DMS53 treated with DMSO at 0.1 percent for 48 hours (cell line): ENCODE data around the gene PRR7.

ENCODE experiments used
- DNase-seq: peaks from one replicate; lab custom pipeline; 2025; ENCODE audit not compliant: unreplicated experiment; lab: John Stamatoyannopoulos, UW

Gene PRR7

DNA sequence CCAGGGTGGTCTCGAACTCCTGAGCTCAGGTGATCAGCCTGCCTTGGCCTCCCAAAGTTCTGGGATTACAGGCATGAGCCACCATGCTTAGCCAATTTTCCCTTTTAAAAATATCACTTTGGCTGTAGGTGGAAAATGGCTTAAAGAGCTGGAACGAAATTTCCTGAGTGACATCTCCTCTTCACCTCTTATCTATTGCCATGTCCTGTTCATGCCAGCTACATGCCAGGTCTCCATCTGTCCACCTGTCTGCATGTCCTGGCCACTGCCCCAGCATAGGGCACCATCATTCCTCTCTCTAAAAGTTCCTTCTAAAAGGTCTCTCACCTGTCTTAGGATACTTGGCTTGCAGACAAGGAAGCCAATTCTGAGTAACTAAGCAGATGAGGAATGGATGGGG, 22.9 kb upstream of the PRR7 start:
- DNase-seq = no peak

DNA sequence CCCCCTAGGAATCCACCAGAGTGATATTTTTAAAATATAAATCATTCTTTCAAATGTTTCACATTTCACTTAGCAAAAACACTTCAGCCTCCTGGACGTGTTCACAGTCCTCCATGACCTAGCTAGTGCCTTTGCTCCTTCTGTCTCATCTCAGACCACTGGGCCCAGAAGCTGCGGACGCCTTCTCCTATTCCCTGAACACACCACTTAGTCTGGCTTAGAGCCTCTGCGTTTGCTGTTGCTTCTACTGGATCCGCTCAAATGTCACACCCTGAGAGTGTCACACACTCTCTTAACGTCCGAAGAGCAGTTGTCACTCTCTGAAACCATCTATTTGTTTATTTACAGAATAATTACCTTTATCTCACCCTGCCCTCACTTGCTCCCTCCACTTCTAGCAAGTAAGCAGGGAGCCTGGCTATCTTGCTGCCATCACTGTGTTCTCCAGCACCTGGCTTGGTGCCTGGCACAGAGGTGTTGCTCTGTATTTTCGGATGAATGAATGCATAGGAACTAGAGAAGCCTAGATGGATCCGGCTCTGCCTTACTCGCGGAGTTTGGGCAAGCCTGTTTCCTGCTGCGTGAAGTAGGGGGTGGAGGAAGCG, 21.3 kb upstream of the PRR7 start:
- peak; percentile 58 for DNase-seq

DNA sequence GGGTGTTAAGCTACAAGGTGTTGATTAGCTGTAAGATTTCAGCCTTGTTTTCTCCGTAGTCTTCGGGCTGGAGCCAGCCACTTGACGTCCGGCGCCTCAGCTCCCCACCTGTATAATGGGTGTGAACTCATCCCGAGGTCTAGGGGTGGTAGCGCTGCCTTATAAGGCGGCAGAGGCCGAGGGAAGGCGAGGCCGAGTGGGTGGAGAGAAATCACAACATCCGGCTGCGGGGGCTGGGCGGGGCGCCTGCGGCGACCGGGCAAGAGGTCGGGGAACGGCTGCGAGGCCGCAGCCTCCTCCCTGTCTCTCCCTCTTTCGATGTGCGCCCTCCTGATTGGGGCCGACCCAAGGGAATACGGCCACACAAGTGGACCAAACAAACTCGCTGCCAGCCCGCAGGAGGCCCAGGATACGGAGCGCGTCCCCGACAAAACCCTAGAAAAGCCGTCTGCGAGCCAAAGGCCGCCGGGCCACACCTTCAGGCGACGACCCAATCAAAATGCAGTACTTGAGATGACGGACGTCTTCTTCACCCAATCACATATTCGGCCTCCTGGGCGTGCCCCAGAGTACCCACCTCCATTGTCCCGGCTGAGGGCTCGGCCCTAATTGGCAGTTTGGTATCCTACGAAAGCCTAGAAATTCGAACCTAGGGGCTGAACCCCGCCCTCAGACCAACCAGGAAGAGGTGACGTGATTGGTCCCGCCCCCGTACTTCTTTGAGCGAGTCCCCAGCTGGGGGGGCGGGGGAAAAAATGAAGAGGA, 20.6 kb upstream of the PRR7 start:
- DNase-seq = peak; percentile 99

DNA sequence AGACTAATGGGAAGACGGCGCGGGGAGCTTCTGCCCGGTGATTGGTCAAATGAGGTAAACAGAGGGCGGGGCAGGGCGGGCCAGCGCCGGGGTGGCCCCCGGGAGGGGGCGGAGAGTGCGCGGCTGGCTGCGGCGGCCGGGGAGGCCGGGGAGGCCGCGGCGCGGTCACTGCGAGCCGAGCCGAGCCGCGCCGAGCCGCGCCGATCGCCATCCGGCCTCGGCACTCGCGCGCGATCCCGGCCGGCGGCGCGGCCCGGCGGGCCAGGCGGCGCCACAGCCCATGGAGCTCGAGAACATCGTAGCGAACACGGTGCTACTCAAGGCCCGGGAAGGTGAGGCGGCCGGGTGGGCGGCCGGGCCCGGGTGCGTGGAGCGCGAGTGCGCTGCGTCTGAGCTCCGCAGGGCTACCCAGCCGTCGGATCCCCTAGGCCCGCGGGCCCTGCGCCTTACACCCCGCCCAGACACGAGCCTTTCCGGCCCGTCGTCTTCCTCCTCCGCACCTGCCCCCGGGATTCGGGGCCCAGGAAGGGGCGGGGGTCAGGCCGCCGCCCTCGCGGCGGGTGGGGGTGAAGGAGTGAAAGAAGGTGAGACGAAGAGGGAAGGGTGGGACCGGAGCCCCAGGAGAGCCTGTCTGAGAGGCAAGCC, 19.9 kb upstream of the PRR7 start, which contains the start of gene GRK6:
Gene GRK6 (plus strand): TSS at position 111 of the 645 bp plus-strand sequence. CDS start 170 bp downstream, at position 281.
- no peak for DNase-seq

DNA sequence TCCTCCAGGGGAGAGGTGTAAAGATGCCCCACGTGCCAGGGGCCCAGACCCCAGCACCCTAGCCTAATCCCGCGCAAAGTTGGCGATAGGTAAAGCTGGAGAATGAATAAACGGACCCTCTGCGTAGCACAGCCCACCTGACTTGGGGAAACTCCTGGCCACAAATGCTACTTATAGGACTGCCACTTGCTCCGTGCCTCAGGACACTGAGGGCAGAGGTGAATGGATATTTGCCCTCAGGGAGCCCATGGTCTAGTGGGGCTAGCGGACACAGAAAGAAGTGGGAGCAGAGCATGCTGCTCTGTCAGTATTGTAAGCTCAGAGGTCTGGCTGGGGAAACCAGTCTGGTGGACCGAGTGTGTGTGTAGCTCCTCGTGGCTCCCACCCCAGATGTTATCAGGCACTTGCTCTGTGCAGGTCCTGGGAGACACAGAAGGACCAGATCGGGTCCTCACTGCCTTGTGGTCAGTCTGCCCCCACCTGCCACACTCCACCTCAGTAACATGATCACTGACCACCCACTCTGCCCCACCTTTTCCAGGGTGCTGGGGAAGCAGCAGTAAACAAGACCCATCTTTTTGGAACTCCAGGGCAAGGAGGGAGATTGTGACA, 19.3 kb upstream of the PRR7 start:
- no peak for DNase-seq

DNA sequence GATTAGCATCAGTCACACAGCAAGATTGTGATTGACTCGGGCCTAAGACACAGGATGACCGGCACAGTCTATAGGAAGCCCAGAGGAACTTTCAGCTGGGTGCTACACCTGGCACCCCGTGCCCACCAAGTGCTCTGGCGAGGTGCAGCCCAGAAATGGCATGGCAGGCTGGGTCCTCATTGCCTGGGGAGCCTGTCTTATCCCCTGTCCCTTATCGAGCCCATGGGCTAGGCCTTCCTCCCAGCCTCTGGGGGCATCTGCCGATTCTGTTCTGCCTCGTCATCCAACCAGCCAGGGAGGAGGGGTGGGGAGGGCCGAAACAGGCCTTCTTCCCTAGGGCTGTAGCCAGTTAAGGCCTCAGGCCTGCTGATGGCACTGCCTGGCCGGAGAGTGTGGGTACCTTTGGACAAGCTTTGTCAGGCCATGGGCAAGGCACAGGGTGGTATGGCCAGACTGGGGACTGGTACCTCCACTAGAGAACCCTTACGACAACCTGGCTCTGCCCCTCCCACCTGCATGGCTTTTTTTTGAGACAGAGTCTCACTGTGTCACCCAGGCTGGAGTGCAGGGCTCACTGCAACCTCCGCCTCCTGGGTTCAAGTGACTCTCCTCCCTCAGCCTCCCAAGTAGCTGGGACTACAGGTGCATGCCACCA, 18.6 kb upstream of the PRR7 start:
- no peak for DNase-seq

DNA sequence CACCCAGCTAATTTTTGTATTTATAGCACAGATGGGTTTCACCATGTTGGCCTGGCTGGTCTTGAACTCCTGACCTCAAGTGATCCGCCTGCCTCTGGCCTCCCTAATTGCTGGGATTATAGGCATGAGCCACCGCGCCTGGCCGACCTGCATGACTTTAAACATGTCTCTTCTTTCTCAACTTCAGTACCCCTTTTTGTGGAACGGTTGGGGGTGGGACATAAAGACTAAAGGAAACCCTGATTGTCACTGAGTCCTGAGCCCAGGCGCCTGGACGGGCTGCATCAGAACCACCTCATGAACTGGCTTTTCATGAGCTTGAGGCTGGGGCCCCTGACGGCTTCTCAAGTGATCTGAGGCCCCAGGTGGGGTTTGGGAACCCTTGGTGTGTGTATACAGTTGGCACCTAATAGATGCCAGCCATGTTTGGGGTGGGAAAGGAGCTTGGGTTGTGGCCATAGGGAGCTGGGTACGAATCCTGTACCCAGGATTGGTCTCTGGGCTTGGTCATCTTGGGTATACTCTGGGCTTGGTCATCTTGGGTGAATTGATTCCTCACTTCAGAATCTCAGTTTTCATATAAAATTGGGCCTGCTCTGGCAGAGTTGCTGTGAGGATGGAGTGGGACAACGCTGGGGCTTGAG, 17.9 kb upstream of the PRR7 start:
- no peak for DNase-seq

DNA sequence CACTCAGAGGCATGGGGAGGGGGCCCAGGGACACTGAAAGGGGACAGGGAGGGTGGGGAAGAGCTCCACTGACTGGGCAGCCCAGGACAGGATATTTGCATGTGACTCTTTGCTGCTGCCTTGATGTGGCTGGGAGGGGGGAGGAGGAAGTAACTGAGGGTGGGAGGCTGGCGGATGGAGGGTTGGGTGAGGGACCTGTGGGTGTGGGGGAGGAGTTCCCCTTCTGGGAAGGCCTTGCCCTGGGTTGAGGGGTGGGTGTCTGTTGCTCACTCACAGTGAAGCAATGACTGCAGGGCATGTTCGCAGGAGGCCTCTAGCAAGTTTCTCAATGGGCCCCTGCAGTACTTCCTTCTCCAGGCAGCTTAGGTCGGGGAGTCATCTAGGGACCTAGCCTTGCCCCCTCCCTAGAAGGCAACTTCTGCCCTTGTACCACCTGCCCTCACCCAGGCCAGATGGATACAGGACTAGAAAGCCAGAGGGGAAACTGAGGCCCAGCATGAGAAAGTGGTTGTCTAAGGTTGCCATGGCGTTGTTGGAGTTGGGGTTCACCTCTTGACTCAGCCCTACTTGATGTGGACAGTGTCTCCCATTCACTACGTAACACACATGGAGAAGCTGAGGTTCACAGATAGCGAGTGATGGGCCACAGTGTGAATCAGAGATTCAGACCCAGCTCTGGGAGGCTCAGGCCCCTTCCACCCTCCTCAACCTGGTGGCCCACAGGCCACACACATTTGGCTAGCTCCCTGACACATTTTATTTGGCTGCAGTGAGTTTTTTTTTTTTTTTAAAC, 17.2 kb upstream of the PRR7 start:
- no peak for DNase-seq

DNA sequence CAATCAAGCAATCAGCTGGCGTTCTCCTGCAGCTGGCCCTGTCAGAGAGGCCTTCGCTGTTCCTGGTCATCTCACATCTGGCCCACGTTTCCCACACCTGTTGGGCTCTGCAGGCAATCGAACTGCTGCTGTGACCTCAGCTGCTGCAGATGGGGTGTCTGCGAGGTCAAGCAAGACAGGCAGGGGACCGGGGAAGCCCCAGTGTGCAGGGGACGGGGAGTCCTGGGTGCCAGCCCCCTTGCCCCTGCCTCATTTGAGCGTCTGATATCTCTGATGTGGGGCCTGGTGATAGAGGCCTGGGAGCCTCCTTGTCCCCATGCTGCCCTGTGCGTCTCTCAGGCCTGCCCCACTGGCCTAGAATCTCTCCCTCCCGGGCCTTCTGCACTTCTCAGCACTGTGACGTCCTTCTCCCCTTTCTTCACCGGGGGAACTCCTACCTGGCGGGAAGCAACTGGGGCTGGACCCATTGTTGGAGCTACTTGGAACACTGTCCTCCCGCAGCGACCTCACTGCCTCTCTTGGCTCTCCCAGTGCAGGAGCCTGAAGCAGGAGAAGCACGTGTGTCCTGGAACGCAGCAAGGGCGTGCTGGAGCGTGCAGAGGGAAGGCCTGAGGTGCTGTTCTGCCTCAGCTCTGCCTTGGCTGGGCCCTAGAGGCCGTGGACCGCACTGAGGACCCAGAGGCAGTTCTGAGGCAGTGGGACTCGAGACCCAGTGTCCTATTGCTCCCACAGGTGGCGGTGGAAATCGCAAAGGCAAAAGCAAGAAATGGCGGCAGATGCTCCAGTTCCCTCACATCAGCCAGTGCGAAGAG, 16.3 kb upstream of the PRR7 start:
- DNase-seq = no peak

DNA sequence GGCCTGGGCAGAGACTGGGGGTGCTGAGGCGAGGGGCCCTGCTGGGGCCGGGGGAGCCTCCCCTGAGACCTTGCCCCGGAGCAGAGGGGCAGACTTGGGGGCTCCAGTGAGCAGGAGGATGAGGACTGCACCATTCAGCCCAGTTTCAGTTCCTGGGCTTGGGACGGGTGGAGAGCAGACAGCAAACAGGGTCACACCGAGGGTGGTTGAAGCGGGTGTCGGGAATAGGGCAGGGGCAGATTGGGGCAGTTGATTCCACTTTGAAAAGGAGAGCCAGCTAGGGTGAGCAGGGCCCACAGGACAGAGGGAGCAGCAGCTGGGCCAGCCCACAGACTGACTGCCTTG, 15.7 kb upstream of the PRR7 start:
- no peak for DNase-seq

DNA sequence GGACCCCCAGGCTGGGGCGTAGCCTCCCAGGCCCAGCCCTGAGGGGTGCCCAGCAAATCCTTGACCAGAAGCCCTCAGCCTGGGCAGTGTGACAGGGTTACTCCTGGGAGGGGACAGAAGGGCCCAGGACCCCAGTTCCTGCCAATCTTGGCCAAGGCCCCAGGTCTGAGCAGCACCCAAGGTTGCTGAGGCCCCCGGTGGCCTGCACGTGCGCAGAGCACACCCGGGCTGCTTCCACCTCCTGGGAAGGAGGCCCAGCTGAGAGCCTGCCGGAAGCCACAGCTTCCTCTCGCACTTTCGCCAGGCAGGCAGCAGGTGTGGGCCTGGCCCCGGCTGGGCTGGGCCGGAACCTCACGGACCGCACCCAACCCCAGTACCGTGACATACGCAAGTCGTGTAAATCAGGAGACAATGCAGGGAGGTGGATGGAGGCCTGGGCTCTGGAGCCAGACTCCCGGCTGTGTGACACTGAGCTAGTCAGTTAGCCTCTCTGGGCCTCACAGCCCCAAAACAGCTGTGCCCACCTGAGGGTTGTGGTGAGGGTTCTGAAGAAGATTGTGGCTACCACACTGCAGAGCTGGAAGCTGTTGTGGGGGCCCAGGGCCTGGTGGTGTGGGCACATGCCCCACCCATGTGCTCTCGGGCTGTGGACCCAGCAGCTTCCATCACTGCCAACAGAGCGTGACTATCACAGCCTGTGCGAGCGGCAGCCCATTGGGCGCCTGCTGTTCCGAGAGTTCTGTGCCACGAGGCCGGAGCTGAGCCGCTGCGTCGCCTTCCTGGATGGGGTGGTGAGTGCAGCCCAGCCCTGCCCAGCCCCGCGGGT, 15.1 kb upstream of the PRR7 start:
- no peak for DNase-seq

DNA sequence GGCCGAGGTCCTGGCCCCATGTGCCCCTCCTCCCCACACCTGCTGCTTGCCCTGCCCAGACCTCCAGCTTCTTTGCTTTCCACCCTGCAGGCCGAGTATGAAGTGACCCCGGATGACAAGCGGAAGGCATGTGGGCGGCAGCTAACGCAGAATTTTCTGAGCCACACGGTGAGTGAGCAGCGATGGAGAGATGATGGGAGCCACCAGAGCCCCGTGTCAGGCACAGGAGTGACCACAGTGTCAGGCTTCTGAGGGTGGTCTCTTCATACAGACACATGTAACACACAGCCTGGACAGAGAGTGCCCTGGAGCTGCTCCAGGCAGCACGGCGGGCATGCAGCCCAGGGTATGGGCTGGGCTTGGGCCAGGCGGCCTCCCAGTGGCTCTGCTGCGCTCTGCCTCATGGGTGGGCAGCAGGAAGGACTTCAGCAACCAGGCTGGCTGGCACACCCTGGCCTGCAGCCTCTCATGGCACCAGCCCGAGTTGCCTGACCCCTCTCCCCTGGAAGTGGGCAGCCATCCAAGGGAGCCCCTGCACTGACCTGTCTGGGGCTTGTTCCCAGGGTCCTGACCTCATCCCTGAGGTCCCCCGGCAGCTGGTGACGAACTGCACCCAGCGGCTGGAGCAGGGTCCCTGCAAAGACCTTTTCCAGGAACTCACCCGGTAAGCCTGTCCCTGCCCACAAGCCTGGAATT, 14.3 kb upstream of the PRR7 start:
- no peak for DNase-seq

DNA sequence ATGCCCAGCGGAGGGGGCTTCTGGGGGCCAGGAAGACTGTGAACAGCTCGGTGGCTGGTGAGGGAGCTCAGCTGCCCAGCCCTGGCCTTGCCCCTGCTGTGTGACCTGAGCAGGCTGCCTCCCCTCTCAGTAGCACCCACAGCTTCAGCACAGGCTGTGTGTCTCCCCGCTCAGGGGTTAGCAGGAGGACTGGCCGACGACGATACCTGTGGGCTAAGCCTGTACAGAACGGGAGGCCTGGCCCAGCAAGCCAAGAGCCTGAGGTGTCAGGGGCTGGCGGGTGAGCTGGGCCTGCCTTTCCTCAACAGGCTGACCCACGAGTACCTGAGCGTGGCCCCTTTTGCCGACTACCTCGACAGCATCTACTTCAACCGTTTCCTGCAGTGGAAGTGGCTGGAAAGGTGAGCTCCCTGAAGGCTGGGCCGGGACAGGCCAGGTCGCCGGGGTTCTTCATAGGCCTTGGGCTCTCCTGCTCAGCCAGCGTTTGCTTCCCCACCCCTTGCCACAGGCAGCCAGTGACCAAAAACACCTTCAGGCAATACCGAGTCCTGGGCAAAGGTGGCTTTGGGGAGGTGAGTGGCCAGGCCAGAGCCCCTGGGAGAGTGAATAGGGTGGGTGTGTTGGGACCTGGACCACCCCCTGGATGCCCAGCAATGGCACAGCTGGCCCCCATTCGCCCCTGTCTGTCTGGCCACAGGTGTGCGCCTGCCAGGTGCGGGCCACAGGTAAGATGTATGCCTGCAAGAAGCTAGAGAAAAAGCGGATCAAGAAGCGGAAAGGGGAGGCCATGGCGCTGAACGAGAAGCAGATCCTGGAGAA, 13.6 kb upstream of the PRR7 start:
- DNase-seq = no peak

DNA sequence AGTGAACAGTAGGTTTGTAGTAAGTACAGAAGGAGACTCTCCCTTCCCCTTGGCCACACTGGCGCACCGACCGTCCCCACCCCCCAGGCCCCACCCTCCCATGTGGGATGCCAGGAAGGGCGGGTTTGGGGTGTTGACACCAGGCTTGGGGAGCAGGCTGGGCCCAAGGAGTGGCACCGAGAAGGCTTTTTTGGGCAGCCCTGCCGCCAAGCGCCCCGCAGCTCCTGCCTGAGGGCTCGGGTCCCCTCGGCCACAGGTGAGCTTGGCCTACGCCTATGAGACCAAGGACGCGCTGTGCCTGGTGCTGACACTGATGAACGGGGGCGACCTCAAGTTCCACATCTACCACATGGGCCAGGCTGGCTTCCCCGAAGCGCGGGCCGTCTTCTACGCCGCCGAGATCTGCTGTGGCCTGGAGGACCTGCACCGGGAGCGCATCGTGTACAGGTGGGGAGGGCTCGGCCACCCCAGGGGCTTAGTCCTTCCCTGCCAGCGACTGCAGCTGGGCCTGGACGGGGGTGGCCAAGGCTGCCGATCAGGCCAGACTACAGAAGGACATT, 12.9 kb upstream of the PRR7 start:
- no peak for DNase-seq

DNA sequence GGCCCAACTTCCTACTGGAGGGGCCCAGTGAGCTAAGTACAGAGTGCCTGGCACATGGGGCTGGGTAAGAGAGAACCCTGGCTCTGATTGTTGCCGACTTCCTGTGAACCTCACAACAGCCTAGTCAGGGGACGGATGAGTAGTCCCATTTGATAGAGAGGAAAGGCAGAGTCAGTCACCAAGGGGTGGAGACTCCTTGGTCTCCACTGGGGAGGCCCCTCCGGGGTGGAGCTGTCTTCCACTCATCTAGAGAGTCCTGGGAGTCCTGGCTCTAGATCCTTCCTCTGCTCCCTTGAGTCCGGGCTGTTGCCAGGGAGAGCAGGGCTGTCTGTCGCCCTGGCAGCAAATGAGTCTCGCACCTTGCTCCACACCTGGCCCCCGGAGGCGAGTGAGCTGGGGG, 12.2 kb upstream of the PRR7 start:
- DNase-seq = no peak

DNA sequence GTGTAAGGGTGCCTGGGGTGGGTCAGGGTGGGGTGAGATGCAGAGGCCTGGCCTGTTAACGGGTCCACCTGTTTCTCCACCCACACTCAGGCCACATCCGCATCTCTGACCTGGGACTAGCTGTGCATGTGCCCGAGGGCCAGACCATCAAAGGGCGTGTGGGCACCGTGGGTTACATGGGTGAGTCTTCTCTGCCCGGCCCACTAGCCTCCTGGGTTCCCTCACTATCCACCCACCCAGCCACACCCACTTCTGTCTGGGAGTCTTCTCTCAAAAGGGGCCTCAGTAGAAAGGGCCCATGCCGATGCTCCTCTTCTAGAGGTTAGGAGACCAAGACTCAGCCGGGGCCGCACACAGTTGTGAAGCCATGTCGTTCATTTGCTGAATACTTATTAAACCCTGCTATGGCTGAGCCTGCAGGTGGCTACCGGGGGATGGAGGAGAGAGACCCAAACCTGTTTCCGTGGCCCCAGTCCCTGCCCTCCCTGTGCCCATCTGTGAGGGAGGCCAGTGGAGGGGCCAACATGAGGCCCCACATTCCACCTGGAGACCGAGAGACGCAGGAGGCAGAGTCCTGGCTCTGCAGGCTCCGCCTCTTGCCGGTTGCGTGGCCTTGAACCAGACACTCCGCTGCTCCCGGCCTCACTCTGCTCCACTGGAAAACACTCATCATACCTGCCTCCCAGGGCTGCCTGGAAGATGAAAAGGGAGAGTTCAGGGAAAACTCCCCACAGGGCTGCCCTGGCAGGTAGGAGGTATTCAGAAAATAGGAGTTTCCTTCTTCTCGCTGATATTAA, 11.5 kb upstream of the PRR7 start:
- DNase-seq = no peak
